ENCODE measurements around the gene OR5C1. TPM values are rescaled to one million over a fixed set of nuclear protein-coding genes. Genes with fewer than 3 reads are reported as not detected.

The OR5C1 gene
- total and polyA plus RNA-seq, 2 of the 13 experiments (the other 11 are each of a cell fraction or from before 2014, with no cell fraction given) = not detected

DNA sequence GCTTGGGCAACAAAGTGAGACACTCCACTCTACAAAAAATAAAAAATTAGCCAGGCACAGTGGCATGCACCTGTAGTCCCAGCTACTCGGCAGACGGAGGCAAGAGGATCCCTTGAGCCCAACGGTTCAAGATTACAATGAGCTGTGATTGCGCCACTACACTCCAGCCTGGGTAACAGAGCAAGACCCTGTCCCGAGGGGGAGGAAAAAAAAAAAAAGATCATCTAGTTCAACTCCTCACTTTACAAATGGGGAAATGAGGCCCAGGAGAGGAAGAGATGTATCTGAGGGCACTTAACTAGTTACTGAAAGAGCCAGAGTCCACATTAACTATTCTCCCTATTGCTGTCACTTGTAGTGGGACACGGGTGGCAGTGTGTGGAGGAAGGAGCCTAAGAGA, 25.8 kb downstream of the OR5C1 start (continued):
- TF ChIP-seq CEBPB (IDR thresholded peaks at IDR 0.05; ENCODE audit: borderline replicate concordance, low read depth, low read length) = peak; percentile 39; the same call in 1 of the 2 replicates

DNA sequence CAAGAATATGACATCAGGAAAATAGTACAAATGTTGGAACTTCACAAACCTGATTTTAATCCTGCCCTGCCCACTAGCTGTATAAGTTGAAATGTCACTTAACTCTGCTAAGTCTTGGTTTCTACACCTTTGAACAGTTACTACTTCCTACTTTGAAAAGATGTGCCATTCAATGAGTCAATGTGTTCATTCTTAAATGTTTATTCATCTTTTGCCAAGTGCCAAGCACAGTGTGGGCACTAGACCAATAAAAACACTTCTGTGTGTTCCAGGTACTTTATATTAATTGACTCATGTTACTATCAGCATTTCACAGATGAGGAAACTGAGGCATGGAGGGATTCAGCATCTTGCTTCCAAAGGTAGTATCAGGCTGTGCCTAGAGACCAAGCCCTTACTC, 26.8 kb downstream of the OR5C1 start:
- H3K9ac ChIP-seq (ENCODE audit: insufficient read depth, low read depth, low read length) = no peak overlapping the region
- TF ChIP-seq KDM3A (CRISPR knock-in tag; IDR thresholded peaks at IDR 0.05; ENCODE audit: low read depth) (no peak), MBNL3 (CRISPR knock-in tag; conservative IDR thresholded peaks at IDR 0.05) (no peak), ZNF367 (CRISPR knock-in tag; IDR thresholded peaks at IDR 0.05; ENCODE audit: borderline replicate concordance) (no peak), ETV5 (CRISPR knock-in tag; IDR thresholded peaks at IDR 0.05; ENCODE audit: borderline replicate concordance) (no peak), ZNF337 (CRISPR knock-in tag; IDR thresholded peaks at IDR 0.05; ENCODE audit: borderline replicate concordance, low read depth) (no peak), IRF2 (CRISPR knock-in tag; IDR thresholded peaks at IDR 0.05) (no peak), CAMTA2 (CRISPR knock-in tag; IDR thresholded peaks at IDR 0.05; ENCODE audit: borderline replicate concordance) (no peak), ZNF792 (CRISPR knock-in tag; IDR thresholded peaks at IDR 0.05) (no peak)
- TF ChIP-seq, protein P1, sequence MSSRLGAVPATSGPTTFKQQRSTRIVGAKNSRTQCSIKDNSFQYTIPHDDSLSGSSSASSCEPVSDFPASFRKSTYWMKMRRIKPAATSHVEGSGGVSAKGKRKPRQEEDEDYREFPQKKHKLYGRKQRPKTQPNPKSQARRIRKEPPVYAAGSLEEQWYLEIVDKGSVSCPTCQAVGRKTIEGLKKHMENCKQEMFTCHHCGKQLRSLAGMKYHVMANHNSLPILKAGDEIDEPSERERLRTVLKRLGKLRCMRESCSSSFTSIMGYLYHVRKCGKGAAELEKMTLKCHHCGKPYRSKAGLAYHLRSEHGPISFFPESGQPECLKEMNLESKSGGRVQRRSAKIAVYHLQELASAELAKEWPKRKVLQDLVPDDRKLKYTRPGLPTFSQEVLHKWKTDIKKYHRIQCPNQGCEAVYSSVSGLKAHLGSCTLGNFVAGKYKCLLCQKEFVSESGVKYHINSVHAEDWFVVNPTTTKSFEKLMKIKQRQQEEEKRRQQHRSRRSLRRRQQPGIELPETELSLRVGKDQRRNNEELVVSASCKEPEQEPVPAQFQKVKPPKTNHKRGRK (CRISPR knock-in tag; IDR thresholded peaks at IDR 0.05) = no peak
- TF ChIP-seq, protein P2, sequence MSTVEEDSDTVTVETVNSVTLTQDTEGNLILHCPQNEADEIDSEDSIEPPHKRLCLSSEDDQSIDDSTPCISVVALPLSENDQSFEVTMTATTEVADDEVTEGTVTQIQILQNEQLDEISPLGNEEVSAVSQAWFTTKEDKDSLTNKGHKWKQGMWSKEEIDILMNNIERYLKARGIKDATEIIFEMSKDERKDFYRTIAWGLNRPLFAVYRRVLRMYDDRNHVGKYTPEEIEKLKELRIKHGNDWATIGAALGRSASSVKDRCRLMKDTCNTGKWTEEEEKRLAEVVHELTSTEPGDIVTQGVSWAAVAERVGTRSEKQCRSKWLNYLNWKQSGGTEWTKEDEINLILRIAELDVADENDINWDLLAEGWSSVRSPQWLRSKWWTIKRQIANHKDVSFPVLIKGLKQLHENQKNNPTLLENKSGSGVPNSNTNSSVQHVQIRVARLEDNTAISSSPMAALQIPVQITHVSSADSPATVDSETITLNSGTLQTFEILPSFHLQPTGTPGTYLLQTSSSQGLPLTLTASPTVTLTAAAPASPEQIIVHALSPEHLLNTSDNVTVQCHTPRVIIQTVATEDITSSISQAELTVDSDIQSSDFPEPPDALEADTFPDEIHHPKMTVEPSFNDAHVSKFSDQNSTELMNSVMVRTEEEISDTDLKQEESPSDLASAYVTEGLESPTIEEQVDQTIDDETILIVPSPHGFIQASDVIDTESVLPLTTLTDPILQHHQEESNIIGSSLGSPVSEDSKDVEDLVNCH (CRISPR knock-in tag; IDR thresholded peaks at IDR 0.05) = no peak
- TF ChIP-seq, protein P3, sequence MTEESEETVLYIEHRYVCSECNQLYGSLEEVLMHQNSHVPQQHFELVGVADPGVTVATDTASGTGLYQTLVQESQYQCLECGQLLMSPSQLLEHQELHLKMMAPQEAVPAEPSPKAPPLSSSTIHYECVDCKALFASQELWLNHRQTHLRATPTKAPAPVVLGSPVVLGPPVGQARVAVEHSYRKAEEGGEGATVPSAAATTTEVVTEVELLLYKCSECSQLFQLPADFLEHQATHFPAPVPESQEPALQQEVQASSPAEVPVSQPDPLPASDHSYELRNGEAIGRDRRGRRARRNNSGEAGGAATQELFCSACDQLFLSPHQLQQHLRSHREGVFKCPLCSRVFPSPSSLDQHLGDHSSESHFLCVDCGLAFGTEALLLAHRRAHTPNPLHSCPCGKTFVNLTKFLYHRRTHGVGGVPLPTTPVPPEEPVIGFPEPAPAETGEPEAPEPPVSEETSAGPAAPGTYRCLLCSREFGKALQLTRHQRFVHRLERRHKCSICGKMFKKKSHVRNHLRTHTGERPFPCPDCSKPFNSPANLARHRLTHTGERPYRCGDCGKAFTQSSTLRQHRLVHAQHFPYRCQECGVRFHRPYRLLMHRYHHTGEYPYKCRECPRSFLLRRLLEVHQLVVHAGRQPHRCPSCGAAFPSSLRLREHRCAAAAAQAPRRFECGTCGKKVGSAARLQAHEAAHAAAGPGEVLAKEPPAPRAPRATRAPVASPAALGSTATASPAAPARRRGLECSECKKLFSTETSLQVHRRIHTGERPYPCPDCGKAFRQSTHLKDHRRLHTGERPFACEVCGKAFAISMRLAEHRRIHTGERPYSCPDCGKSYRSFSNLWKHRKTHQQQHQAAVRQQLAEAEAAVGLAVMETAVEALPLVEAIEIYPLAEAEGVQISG (CRISPR knock-in tag; IDR thresholded peaks at IDR 0.05) = no peak
- TF ChIP-seq, protein P4, sequence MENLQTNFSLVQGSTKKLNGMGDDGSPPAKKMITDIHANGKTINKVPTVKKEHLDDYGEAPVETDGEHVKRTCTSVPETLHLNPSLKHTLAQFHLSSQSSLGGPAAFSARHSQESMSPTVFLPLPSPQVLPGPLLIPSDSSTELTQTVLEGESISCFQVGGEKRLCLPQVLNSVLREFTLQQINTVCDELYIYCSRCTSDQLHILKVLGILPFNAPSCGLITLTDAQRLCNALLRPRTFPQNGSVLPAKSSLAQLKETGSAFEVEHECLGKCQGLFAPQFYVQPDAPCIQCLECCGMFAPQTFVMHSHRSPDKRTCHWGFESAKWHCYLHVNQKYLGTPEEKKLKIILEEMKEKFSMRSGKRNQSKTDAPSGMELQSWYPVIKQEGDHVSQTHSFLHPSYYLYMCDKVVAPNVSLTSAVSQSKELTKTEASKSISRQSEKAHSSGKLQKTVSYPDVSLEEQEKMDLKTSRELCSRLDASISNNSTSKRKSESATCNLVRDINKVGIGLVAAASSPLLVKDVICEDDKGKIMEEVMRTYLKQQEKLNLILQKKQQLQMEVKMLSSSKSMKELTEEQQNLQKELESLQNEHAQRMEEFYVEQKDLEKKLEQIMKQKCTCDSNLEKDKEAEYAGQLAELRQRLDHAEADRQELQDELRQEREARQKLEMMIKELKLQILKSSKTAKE (CRISPR knock-in tag; IDR thresholded peaks at IDR 0.05; ENCODE audit: borderline replicate concordance) = no peak
- TF ChIP-seq, protein P5, sequence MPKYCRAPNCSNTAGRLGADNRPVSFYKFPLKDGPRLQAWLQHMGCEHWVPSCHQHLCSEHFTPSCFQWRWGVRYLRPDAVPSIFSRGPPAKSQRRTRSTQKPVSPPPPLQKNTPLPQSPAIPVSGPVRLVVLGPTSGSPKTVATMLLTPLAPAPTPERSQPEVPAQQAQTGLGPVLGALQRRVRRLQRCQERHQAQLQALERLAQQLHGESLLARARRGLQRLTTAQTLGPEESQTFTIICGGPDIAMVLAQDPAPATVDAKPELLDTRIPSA (CRISPR knock-in tag; IDR thresholded peaks at IDR 0.05; ENCODE audit: borderline replicate concordance) = no peak

More for the DNA sequence above, 26.8 kb downstream of the OR5C1 start:
- Histone ChIP-seq H3K4me2 (ENCODE audit: low read depth, low read length) (no peak overlapping the region), H3K36me3 (replicated peaks in 1 of 2; ENCODE audit: control insufficient read depth in 1 of 2, insufficient read depth in 2 of 2, low read length in 2 of 2) (peaks cover 3 to 17% of the 10 kb centered on the region in 2 experiments; a peak in 4 of 5 replicates), H3K4me1 (ENCODE audit: insufficient read depth, low read length) (peaks cover 19% of the 10 kb centered on the region), H3K9me3 (ENCODE audit: low read length) (no peaks in the 10 kb centered on the region), H3K27ac (ENCODE audit: extremely low read length, insufficient read depth, low read length) (no peak overlapping the region), H3K79me2 (ENCODE audit: insufficient read depth, low read length) (no peaks in the 10 kb centered on the region), H3K4me3 (replicated peaks in 1 of 3; ENCODE audit: insufficient read depth in 1 of 3, low read depth in 2 of 3, low read length in 3 of 3) (no peak overlapping the region), H2AFZ (ENCODE audit: low read length) (no peak overlapping the region), H4K20me1 (ENCODE audit: insufficient read depth, low read length) (no peaks in the 10 kb centered on the region), H3K27me3 (ENCODE audit: control insufficient read depth in 1 of 2, insufficient read depth in 2 of 2, low read length in 2 of 2) (no peaks in the 10 kb centered on the region)
- DNase-seq (ENCODE audit: low spot score) (no peak), FAIRE-seq (no peak), ATAC-seq (no peak)
- no TSS peak for BruUV-seq (replicated peaks)
- ChIA-PET POLR2A (no interaction called here), CTCF (ENCODE audit: low intra/inter-chr PET ratio, low total read pairs) (no interaction called here)
- intact Hi-C loops (cut with micrococcal nuclease; ENCODE audit: unreplicated experiment) (no loop called here), in situ Hi-C loops (cut with HindIII; ENCODE audit: extremely low pct_ligation_motif_present, low pct_unique_long_range_greater_than_20kb) (loop anchor here (10.0 to 25.0 kb wide), 2 partner anchors 453 to 711 kb away; partner anchors contain the start of gene PTGS1)
